G401 (cell line): ENCODE measurements around the gene ATP6AP1. TPM values are rescaled to one million over a fixed set of nuclear protein-coding genes. Genes with fewer than 3 reads are reported as not detected.

Experiments
- DNase-seq: peaks from one replicate; pipeline ENCODE4 v3.0.0-alpha.2; 2015; ENCODE audit warnings: low spot score
- in situ Hi-C: cut with HindIII; loops from 2 replicates; pipeline ENCODE4 v1.10.0; 2016; ENCODE audit warnings: low sequenced_read_pairs, mixed read lengths
- total RNA-seq: library from RNA; depleted of rRNA; stranded (reverse); fragments of >200 nt; shearing (Covaris generic); gene quantifications from 2 replicates; pipeline ENCODE4 v1.2.3, GENCODE V29; 2014

ATP6AP1 gene
- total RNA-seq, 1 experiment from 2014 or later: 60.6 TPM

- in situ Hi-C loops: no loop called here
- DNase-seq: no peak
Measured at GRCh38 chrX:154419189-154419588, 9.3 kb upstream of the ATP6AP1 start.

DNA sequence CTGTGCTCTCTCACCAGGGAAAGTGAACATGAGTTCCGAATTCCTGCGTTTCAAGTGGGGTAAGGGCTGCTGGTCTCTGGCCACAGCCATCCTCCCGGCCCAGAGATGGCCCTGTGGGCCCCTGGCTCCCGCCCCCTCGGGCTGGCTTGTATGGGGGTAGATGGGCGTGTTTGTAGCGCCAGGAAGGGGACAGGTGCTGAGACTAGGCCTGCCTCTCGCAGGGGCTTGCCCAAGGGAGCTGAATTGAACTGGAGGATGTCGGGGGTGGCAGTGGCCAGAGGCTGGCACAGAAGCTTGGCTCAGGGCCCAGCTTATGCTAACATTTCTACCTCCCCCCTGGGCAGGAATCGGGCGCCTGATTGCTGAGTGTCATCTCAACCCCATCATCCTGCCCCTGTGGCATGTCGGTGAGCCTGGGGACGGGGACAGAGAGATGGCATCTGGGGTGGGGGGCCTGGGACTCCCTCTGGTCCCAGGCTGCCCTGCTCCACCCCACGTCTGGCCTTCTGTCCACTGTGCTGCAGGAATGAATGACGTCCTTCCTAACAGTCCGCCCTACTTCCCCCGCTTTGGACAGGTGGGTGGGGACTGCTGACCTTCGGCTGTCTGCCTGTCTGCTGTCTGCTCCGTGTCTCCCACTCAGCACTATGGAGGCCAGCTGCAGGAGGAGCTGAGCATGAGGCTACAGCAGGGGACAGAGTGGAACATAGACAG, 8.6 kb upstream of the ATP6AP1 start:
- DNase-seq: no peak
- in situ Hi-C loops: no loop called here

GRCh38 chrX:154420402-154420756, 8.1 kb upstream of the ATP6AP1 start:
- in situ Hi-C loops: no loop called here
- DNase-seq: no peak

DNA sequence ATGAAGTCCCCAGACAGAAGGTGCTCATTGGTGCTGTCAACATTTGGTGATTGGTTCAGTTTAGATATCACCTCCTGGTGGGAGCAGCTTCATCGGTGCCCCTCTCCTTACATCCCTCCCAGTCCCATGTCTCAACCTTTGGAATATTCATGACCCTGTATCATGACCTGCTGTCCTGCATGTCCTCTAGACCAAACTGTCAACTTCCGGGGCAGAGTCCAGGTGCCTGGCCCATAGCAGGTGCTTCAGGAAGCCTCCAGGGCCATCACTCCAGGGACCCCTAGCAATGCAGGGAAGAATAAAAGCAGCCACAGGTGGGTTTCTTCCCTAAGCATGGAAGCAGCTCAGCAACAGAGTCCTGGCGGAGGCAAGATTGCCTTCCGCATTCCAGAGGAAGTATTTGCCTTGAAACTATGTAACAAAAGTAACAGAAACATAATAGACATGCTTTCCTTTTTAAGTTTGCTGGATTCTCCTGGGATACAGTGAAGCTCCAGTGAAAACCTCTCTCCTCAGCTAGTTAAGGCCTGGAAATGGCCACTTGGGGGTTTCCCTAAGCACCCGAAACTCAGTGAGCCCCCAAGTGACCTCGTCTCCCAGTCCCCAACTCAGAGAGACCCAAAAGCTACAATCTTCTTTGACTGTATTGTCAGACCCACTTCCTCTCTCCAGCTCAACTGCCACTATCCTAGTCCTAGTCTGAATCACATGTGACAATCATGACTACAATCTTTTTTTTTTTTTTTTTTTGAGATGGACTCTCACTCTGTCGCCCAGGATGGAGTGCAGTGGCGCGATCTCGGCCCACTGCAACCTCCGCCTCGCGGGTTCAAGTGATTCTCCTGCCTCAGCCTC, 1.3 kb upstream of the ATP6AP1 start:
- in situ Hi-C loops: no loop called here
- no peak for DNase-seq

GRCh38 chrX:154429711-154430110, 1.2 kb downstream of the ATP6AP1 start:
- in situ Hi-C loops: no loop called here

DNA sequence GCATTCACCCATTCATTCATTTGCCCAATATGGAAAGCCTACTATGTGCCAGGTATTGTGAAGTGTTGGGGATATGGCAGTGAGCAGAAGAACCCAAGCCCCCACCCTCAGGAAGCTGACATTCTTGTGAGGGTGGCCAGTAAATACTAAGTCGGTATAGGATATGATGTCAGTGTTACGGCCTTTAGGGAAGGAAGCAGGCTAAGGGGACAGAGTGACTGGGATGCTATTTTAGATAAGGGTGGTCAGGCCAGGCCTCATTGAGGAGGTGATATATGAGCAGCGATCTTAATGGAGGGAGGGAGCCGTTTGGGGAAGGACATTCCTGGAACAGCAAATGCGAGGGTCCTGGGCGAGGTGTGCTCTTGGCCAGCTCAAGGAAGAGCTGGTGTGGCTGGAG, 2.0 kb downstream of the ATP6AP1 start:
- in situ Hi-C loops: no loop called here

More at GRCh38 chrX:154429711-154430110, 1.2 kb downstream of the ATP6AP1 start:
- DNase-seq: no peak

GRCh38 chrX:154430916-154431315, 2.4 kb downstream of the ATP6AP1 start:
- no peak for DNase-seq
- in situ Hi-C loops: no loop called here

More for the DNA sequence above, 2.0 kb downstream of the ATP6AP1 start:
- DNase-seq: no peak

DNA sequence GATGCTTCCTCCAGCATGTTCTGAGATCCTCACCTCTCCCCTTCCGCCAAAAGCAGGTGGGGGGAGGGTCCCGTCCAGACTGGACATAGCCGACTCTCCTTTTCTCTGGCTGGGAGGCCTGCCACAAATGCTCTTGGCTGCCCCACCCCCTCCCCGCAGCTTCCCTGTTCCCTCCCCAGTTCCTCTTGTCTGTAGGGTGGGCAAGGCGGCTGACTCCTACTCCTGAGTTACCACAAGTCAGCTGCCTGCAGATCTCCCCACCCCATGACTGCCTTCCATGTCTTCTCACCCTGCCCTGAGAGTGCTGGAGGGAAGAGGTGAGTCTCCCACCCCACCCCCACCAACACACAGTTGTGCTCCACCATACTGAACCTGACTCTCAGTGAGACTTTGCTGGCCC, 2.9 kb downstream of the ATP6AP1 start:
- no peak for DNase-seq

DNA sequence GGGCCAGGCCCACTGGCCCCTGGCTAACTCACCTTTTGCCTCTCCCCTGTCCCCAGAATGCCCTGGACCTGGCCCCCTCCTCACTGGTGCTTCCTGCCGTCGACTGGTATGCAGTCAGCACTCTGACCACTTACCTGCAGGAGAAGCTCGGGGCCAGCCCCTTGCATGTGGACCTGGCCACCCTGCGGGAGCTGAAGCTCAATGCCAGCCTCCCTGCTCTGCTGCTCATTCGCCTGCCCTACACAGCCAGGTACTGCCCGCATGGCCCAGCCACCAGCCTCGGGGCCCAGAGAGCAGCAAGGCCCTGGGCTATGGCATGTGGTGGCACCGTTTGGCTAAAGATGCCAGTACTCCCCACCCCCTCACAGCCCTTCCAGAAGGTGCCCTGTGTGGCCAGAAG, 3.7 kb downstream of the ATP6AP1 start:
- no peak for DNase-seq
- in situ Hi-C loops: no loop called here

More for the DNA sequence above, 2.9 kb downstream of the ATP6AP1 start:
- in situ Hi-C loops: no loop called here

- DNase-seq: no peak
- in situ Hi-C loops: no loop called here
Measured at GRCh38 chrX:154433605-154434004, 5.1 kb downstream of the ATP6AP1 start.

GRCh38 chrX:154434394-154435168, 6.1 kb downstream of the ATP6AP1 start:
- in situ Hi-C loops: no loop called here
- no peak for DNase-seq

GRCh38 chrX:154435171-154435733, 6.8 kb downstream of the ATP6AP1 start:
- no peak for DNase-seq
- in situ Hi-C loops: no loop called here

DNA sequence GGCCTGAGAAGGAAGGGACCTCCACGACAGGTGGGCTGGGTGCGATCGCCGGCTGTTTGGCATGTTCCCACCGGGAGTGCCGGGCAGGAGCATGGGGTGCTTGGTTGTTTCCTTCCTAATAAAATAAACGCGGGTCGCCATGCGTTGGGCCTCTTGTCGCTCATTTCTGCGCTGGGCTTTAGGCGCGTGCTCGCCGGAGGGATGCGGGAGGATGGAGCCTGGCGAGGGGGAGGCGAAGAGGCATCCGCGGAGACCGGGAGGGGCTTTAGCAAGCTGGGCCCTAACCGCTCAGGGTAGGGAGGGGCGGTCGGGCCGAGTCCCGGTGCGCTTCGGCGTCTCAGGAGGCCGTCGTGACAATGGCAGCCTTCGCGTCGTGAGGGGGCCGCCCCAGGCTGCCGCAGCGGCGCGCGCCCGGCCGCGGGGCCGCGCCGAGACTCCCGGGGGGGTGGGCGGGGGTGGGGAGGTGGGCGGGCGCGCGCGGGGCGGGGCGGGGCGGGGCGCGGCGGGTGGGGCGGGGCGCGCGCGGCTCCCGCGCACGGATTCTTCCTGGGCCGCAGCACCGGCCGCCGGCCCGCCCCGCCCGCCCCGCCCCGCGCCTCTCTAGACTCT, 8.0 kb downstream of the ATP6AP1 start:
- DNase-seq: no peak
- in situ Hi-C loops: no loop called here

GRCh38 chrX:154436983-154437752, 8.7 kb downstream of the ATP6AP1 start, which contains the start of gene GDI1:
GDI1 (plus strand) TSS chrX:154437154; CDS start chrX:154437255, 101 bp downstream.
- DNase-seq: no peak
- in situ Hi-C loops: no loop called here

- in situ Hi-C loops: no loop called here
- no peak for DNase-seq
Measured at GRCh38 chrX:154437971-154438893, 9.8 kb downstream of the ATP6AP1 start.

DNA sequence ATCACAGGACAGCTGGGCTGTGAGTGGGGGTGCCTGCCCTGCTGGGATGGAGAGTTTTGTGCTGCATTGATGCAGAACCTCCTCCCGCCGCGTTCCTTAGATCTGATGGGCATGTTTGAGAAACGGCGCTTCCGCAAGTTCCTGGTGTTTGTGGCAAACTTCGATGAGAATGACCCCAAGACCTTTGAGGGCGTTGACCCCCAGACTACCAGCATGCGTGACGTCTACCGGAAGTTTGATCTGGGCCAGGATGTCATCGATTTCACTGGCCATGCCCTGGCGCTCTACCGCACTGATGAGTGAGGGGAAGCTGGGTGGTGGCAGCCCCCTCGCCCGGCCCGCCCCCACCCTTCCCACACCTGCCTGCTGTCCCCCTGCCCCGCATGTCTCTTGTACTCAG, 11.4 kb downstream of the ATP6AP1 start:
- no peak for DNase-seq
- in situ Hi-C loops: no loop called here

DNA sequence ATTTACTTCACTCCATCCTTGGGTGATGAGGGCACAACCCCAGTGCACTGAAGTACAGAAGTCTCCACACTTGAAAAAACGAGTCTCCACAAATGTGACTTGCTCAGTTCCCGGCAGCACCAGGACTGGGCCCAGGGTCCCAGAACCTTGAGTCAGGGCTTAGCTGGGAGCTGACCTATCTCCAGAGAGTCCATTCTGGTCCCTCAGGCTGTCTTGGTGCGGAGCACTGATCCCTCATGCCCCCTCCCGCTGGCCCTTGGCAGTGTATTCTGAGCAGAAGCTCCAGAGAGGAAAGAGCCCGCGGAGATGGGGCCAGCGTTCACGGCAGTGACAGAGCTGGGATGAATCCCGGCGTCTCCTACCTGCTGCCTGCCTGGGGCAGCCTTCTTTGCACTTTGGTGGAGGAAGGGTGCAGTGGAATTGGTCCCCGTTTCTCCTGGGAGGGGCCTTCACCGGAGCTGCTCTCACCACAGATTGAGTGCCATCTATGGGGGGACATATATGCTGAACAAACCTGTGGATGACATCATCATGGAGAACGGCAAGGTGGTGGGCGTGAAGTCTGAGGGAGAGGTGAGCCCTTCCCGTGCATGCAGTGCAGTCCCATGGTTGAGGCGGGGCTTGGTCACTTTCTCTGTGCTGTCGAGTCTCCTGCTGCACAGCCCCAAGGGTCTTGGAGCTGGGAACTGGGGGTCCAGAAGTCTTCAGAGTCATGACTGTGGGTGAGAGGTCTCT, 12.3 kb downstream of the ATP6AP1 start:
- in situ Hi-C loops: no loop called here
- no peak for DNase-seq
